Measurements from ENCODE around the gene SH3BP1.
"Not testable (repeated sequence)": the region's sequence is repeated elsewhere in the genome, so short reads cannot be mapped to it uniquely, and the experiment has no call there.

The SH3BP1 gene

GRCh38 chr22:37639070-37639760 lies at the start of gene SH3BP1:
TSS of gene SH3BP1 (plus strand) at chr22:37639669. CDS start at chr22:37639788, 119 bp downstream.
- DNase-seq (ENCODE audit: low spot score): peak; percentile 40

- not testable (repeated sequence) for DNase-seq (ENCODE audit: low spot score)
Observed at GRCh38 chr22:37591081-37591480, 48.4 kb upstream of the SH3BP1 start.

- no peak for DNase-seq (ENCODE audit: low spot score)
Observed at GRCh38 chr22:37591823-37592404, 47.6 kb upstream of the SH3BP1 start.

- no peak for DNase-seq (ENCODE audit: low spot score)
Observed at GRCh38 chr22:37594237-37594636, 45.2 kb upstream of the SH3BP1 start.

- DNase-seq (ENCODE audit: low spot score): no peak
Observed at GRCh38 chr22:37599153-37599552, 40.3 kb upstream of the SH3BP1 start.

- DNase-seq (ENCODE audit: low spot score): no peak
Observed at GRCh38 chr22:37601203-37601539, 38.3 kb upstream of the SH3BP1 start.

- no peak for DNase-seq (ENCODE audit: low spot score)
Observed at GRCh38 chr22:37601540-37602442, 37.7 kb upstream of the SH3BP1 start.

- DNase-seq (ENCODE audit: low spot score): not testable (repeated sequence)
Observed at GRCh38 chr22:37602546-37603277, 36.8 kb upstream of the SH3BP1 start.

- DNase-seq (ENCODE audit: low spot score): no peak
Observed at GRCh38 chr22:37604074-37604473, 35.4 kb upstream of the SH3BP1 start.

- peak; percentile 71 for DNase-seq (ENCODE audit: low spot score)
Observed at GRCh38 chr22:37604875-37605274, 34.6 kb upstream of the SH3BP1 start.

GRCh38 chr22:37607010-37607934 lies 32.2 kb upstream of the SH3BP1 start:
- DNase-seq (ENCODE audit: low spot score): peak; percentile 89

- DNase-seq (ENCODE audit: low spot score): no peak
Observed at GRCh38 chr22:37607935-37608476, 31.5 kb upstream of the SH3BP1 start.

GRCh38 chr22:37608477-37609239 lies 30.8 kb upstream of the SH3BP1 start, which contains the start of gene GGA1:
TSS of gene GGA1 (plus strand) at chr22:37608834. CDS start at chr22:37608861, 27 bp downstream.
- DNase-seq (ENCODE audit: low spot score): peak; percentile 98

GRCh38 chr22:37609240-37610152 lies 30.0 kb upstream of the SH3BP1 start:
- no peak for DNase-seq (ENCODE audit: low spot score)

GRCh38 chr22:37610153-37610475 lies 29.4 kb upstream of the SH3BP1 start:
- DNase-seq (ENCODE audit: low spot score): not testable (repeated sequence)

GRCh38 chr22:37610480-37611129 lies 28.9 kb upstream of the SH3BP1 start:
- no peak for DNase-seq (ENCODE audit: low spot score)

GRCh38 chr22:37611207-37611606 lies 28.3 kb upstream of the SH3BP1 start:
- DNase-seq (ENCODE audit: low spot score): no peak
